Epithelial cell of umbilical artery (primary cell): ENCODE measurements around the gene H2BK1. TPM values are rescaled to one million over a fixed set of nuclear protein-coding genes. Genes with fewer than 3 reads are reported as not detected.

Source experiments
- total RNA-seq: library from RNA; depleted of rRNA; stranded (reverse); fragments of >200 nt; gene quantifications from 2 replicates; pipeline ENCODE4 v1.2.3, GENCODE V29; 2014

The H2BK1 gene
- total RNA-seq: not detected in 2 replicates

GRCh38 chr7:151210087-151210854 is at the start of gene H2BK1:
H2BK1 (minus strand) TSS chr7:151210488; CDS start chr7:151210318, 170 bp downstream.

GRCh38 chr7:151248346-151249033 is 38.2 kb upstream of the H2BK1 start, which contains the start of gene SMARCD3:
SMARCD3 (minus strand) TSS chr7:151248694; CDS start chr7:151248562, 132 bp downstream.

GRCh38 chr7:151232091-151232916 is 22.0 kb upstream of the H2BK1 start, which contains the start of gene CHPF2:
CHPF2 (plus strand) TSS chr7:151232483; CDS start chr7:151234012, 1,529 bp downstream.

GRCh38 chr7:151226875-151227782 is 16.8 kb upstream of the H2BK1 start, which contains the start of gene ABCF2:
ABCF2 (minus strand) TSS chr7:151227205; CDS start chr7:151226458, 747 bp downstream.

GRCh38 chr7:151186640-151187408 is 23.5 kb downstream of the H2BK1 start, which contains the start of gene ASB10:
ASB10 (minus strand) TSS chr7:151187250; CDS start chr7:151187130, 120 bp downstream.

GRCh38 chr7:151167197-151167961 is 42.9 kb downstream of the H2BK1 start, which contains the start of gene GBX1:
GBX1 (minus strand) TSS chr7:151167694; CDS start chr7:151167548, 146 bp downstream.

Other genes with a start within 250 kb of the H2BK1 start
- under 0.01 and 0.15 TPM in 2 replicates for gene KCNH2, start 232.2 kb downstream of the H2BK1 start, total RNA-seq
- gene NOS3, start 219.5 kb downstream of the H2BK1 start, total RNA-seq: 13.3 and 26.4 TPM in 2 replicates
- not detected in 2 replicates for gene ATG9B, start 186.0 kb downstream of the H2BK1 start, total RNA-seq
- gene ABCB8, start 182.0 kb downstream of the H2BK1 start, total RNA-seq: 21.8 and 30.4 TPM in 2 replicates
- gene ASIC3, start 162.0 kb downstream of the H2BK1 start, total RNA-seq: not detected in 2 replicates
- 24.8 and 26.3 TPM in 2 replicates for gene CDK5, start 152.6 kb downstream of the H2BK1 start, total RNA-seq
- gene SLC4A2, start 150.9 kb downstream of the H2BK1 start, total RNA-seq: 34.8 and 39.4 TPM in 2 replicates
- 67.9 and 71.9 TPM in 2 replicates for gene FASTK, start 129.7 kb downstream of the H2BK1 start, total RNA-seq
- gene TMUB1, start 127.0 kb downstream of the H2BK1 start, total RNA-seq: 14.1 and 20.1 TPM in 2 replicates
- gene AGAP3, start 124.0 kb downstream of the H2BK1 start, total RNA-seq: 55.6 and 56.2 TPM in 2 replicates
- gene GBX1, start 42.8 kb downstream of the H2BK1 start, total RNA-seq: not detected in 2 replicates
- not detected in 2 replicates for gene ASB10, start 23.2 kb downstream of the H2BK1 start, total RNA-seq
- 78.9 and 79.8 TPM in 2 replicates for gene ABCF2, start 16.7 kb upstream of the H2BK1 start, total RNA-seq
- gene CHPF2, start 22.0 kb upstream of the H2BK1 start, total RNA-seq: 50.2 and 54.6 TPM in 2 replicates
- 6.5 and 7.4 TPM in 2 replicates for gene SMARCD3, start 38.2 kb upstream of the H2BK1 start, total RNA-seq
- 33.8 and 36.9 TPM in 2 replicates for gene NUB1, start 131.3 kb upstream of the H2BK1 start, total RNA-seq
- not detected in 2 replicates for gene WDR86, start 199.6 kb upstream of the H2BK1 start, total RNA-seq
- gene CRYGN, start 229.7 kb upstream of the H2BK1 start, total RNA-seq: not detected in 2 replicates